Stimulated activated CD4-positive, alpha-beta T cell treated with anti-CD3 and anti-CD28 coated beads, Interleukin-4, amount 100 ng/mL, for 24 hours (primary cell): Measurements from ENCODE around the gene PPP1R26.

Source experiments
- DNase-seq: peaks from one replicate; pipeline ENCODE4 v3.0.0-alpha.2; 2020

Gene PPP1R26

GRCh38 chr9:135489188-135489906 is 9.8 kb downstream of the PPP1R26 start:
- DNase-seq, result no peak

DNA sequence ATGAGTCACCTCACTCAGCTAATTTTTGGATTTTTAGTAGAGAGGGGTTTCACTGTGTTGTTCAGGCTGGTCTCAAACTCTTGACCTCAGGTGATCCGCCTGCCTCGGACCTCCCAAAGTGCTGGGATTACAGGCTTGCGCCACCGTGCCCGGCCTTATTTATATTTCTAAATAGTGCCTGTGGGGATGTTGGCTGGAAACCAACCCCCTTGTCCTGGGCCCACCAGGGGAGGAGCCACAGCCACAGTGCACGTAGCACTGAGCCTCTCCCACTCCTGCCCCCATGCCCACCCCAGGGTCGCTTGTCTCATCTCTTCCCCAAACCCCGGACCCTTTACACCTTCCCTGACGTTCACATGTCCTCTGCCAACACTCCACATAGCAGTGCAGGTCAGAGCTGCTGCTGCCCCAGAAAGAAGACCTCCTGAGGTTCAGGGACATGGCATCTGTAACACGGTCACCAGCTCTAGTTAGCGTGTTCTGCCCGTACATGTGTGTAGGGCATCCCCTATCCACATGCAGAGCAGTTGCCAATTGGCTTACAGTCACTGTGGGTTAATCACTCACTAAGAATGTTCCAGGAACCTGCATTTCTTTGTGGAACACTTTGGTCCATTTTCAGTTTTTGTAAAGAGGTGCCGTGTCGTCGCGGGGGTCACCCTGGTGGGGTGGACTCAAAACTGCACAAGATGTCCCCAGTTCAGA is 10.7 kb downstream of the PPP1R26 start:
- no peak for DNase-seq

- DNase-seq, result no peak
These were observed 11.4 kb downstream of the PPP1R26 start for GRCh38 chr9:135490980-135491464.

DNA sequence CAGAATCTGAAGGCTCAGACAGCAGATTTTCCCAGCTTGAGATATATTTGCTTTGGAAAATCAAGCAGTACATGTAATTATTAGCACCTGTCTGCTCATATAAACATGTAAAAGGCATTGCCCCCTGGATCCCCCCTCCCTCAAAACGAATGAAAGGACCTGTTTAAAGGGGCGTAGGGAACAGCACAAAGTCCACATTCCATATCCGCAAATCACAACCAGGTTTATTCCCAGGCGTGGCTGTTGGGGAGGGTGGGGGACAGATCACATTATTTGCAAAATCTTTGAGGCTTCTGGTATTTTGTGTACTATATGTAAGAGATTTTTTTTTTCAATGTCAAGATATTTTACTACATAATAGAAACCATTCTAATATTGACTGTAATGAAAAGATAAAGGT is 12.2 kb downstream of the PPP1R26 start:
- DNase-seq, result no peak

DNA sequence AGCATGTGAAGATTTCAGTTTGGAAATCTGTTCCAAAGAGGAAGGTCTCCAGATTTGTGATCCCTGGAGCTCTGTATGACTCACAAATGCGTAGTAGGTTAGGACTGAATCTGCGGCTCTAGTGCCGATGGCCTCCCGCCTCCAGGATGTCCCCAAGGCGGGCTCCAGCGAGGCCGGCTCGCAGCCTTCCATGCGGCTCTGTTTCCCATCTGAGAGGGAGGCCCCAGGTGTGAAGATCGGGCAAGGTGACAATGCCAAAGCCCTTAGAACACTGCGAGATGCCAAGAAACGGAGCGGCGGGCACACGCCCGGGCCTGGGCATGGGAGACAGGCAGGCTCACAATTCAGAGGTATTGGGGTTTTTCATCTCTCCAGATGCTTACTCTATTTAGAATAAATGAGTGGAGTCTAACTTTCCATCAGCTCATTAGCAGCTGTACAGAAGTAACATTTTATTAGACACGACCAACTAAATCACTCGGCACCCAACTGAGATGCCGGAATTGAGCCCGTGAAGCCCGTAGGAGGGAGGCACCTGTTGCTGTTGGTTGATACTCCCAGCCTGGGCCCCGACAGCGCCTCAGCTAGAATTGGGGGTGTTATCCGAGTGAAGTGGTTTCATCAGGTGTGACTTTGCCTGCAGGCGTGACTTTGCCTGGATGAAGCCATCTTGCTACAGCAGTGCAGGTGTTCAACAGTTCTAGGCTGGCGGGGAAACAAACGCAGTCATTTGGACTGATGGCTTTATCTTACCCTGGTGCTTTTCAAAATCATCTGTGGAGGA is 13.5 kb downstream of the PPP1R26 start:
- no peak for DNase-seq

GRCh38 chr9:135494791-135495559 is 15.4 kb downstream of the PPP1R26 start:
- DNase-seq, result no peak

GRCh38 chr9:135498381-135499126 is 19.0 kb downstream of the PPP1R26 start:
- no peak for DNase-seq

DNA sequence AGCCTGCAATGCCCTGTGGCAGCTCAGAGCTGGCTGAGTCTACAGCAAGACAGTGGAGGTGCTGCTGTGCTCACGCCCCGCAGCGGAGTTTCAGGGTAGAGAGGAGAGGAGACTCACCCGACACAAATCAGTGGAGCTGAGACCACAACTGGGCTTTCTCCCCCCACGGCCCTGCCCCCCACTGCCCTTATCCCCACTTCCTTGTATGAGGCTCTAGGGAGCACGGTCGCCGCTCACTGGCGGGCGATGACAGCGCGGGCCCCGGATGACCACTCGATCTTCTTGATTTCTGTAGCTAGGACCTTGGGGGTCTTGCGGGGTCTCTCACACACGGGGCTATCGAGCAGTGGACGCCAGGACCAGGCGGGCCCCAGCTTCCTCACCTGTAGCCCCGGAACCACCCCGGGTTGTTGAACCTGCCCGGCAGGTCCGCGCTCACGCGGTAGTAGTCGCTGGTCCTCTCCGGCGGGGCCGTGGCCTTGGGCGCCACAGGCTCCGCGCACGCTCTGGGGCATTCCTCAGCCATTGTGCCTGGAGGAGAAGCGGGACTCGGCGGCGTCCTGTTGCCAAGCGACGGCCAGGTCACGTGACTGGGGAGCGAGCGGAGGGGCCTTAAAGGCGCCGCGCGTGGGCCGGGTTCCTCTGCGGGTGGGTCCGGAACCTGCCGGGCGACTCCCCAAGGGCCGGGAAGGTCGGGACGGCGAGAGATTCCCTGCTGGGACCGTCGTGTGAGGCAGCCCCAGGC is 19.9 kb downstream of the PPP1R26 start:
- DNase-seq, result peak; percentile 94

DNA sequence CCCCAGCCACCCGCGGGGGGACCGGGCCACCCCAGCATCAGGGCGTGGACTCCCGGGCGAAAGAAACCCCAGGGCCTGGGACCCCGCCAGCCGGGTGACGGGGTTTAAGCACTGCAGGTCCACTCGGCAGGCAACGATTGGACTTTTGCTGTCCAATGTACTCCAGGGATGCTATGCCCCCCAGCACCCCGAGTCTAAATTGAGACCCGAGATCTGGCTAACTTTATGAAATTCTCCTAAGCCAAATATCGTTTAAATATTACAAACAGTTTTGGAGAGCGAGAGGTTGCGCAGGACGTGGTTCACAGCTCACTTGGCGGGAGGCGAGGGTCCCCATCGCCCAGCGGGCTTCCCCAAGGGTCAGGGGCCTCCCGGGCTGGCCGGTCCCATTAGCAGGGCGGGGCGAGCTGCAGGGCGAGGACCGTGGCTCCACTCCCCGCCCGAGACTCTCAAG is 20.5 kb downstream of the PPP1R26 start:
- DNase-seq, result no peak

DNA sequence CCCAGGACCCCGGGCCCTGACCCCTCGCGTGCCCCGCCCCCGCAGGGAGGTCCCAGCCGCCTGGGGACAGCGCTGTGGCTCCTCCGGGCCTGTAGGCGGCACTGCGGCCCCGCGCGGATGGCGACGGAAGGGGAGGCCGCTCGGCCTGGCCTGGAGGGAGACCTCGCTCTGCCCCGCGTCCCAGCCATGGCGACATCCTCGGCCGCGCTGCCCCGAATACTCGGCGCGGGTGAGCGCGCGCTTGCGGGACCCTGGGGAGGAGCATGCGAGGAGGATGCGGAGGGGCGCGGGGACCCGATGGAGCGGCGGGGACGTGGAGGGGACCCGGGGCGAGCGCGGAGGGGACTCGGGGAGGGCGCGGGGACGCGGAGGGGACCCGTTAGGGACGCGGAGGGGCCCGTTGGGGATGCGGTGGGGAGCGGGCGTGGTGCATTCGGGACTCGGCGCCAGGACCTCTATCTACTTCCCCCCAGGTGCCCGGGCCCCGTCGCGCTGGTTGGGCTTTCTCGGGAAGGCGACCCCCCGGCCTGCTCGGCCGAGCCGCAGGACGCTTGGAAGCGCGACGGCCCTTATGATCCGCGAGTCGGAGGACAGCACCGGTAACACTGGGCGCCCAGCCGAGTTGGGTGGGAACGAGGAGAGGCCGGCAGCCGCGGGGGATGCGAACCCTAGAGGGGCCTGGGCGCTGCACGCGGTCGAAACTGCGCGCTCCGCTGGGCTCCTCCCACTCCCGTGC is 21.1 kb downstream of the PPP1R26 start, which contains the start of gene MRPS2:
Gene MRPS2, plus strand, starts transcription at position 158 of the 736 bp plus-strand sequence. Its CDS starts 29 bp downstream, at position 187.
- DNase-seq, result peak; percentile 86

GRCh38 chr9:135501261-135502167 is 21.9 kb downstream of the PPP1R26 start:
- DNase-seq, result no peak

DNA sequence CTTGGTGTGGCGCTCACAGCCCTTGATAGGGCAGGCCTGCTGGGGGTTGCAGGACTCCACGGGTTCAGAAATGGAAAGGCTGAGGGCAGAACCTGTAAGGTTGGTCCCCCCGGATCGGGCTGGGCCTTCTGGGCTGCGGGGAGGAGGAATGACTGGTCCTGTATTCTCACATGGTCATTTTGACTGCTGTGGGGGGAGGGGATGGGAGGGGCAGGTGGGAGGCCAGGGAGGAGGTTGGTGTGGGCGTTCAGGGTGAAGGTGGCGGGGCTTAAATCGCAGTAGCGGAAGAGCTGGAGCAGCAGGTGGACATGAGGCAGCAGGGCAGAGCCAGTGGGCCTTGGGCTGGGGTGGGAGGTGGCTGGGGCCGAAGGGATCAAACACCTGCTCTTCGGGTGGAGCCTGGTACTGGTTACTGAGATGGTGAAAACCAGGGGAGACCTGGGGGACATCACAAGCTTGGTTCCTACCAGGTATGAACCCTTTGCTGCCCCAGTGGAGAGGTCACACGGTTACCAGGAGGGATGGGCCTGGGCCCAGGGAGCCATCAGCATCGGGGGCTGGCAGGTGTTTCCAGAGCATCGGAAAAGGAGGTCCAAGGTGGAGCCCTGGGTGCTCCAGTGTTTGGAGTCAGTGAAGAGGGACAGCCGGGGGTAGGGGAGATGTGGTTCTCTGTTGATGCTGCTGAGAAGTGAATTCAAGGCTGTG is 22.7 kb downstream of the PPP1R26 start:
- no peak for DNase-seq

- no peak for DNase-seq
These were observed 23.3 kb downstream of the PPP1R26 start for GRCh38 chr9:135502873-135503321.

DNA sequence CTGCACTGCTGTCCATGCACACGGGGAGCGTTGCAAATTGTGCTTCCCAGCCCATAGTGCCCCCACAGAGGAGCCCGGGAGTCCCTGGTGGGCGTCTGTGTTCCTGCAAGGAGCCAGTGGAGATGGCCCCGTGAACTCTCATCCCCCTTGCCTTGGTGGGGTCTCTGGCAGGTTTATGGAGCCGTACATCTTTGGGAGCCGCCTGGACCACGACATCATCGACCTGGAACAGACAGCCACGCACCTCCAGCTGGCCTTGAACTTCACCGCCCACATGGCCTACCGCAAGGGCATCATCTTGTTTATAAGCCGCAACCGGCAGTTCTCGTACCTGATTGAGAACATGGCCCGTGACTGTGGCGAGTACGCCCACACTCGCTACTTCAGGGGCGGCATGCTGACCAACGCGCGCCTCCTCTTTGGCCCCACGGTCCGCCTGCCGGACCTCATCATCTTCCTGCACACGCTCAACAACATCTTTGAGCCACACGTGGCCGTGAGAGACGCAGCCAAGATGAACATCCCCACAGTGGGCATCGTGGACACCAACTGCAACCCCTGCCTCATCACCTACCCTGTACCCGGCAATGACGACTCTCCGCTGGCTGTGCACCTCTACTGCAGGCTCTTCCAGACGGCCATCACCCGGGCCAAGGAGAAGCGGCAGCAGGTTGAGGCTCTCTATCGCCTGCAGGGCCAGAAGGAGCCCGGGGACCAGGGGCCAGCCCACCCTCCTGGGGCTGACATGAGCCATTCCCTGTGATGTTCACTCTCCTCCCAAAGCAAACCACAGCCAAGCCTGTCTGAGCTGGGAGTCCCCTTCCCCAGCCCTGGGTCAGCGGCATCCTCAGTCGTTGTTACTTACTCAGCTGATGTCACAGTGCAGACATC is 24.0 kb downstream of the PPP1R26 start:
- DNase-seq, result no peak

GRCh38 chr9:135504262-135505243 is 25.0 kb downstream of the PPP1R26 start:
- DNase-seq, result peak; percentile 68
